Cardiac fibroblast (primary cell): ENCODE results near the gene KANSL1.
A peak's percentile ranks its signal among the peaks of the same experiment; 100 is the strongest.

ENCODE experiments used
- DNase-seq, 2 donors: peaks; one replicate each; pipeline versions ENCODE4 v3.0.0 to v3.0.0-alpha.2; 2010; ENCODE audit warnings: low read depth in 2 of 2
- H3K4me3 ChIP-seq, 2 donors: replicated peaks in 1 of 2; 1 replicate in 1 of 2; 2 replicates in 1 of 2; pipeline ENCODE4 v1.5.1; 2011; ENCODE audit warnings: low read depth in 2 of 2, low read length in 2 of 2, mild to moderate bottlenecking in 2 of 2, moderate library complexity in 1 of 2
- CTCF ChIP-seq: IDR thresholded peaks from one replicate; pipeline ENCODE4 v1.5.1; 2011; ENCODE audit warnings: low read depth, mild to moderate bottlenecking, low read length, inconsistent platforms

Gene KANSL1

GRCh38 chr17:46127524-46127923 lies 65.7 kb downstream of the KANSL1 start:
- no peak overlapping the region for H3K4me3 ChIP-seq
- no peak for TF ChIP-seq CTCF
- no peak for DNase-seq

GRCh38 chr17:46126840-46127239 lies 66.4 kb downstream of the KANSL1 start:
- TF ChIP-seq CTCF: no peak
- no peak overlapping the region for H3K4me3 ChIP-seq
- DNase-seq: no peak

GRCh38 chr17:46125831-46126230 lies 67.4 kb downstream of the KANSL1 start:
- DNase-seq: peak; percentile 14 to 66
- no peak overlapping the region for H3K4me3 ChIP-seq
- TF ChIP-seq CTCF: no peak

- H3K4me3 ChIP-seq: no peak overlapping the region
- no peak for DNase-seq
- no peak for TF ChIP-seq CTCF
Measured at GRCh38 chr17:46124695-46125592, 68.3 kb downstream of the KANSL1 start.

- TF ChIP-seq CTCF: no peak
- no peak for DNase-seq
- no peak overlapping the region for H3K4me3 ChIP-seq
Measured at GRCh38 chr17:46123607-46124006, 69.6 kb downstream of the KANSL1 start.

- TF ChIP-seq CTCF: no peak
- H3K4me3 ChIP-seq: no peak overlapping the region
- no peak for DNase-seq
Measured at GRCh38 chr17:46122486-46122871, 70.8 kb downstream of the KANSL1 start.
